Measurements from ENCODE around the gene ZC2HC1C.

DNA sequence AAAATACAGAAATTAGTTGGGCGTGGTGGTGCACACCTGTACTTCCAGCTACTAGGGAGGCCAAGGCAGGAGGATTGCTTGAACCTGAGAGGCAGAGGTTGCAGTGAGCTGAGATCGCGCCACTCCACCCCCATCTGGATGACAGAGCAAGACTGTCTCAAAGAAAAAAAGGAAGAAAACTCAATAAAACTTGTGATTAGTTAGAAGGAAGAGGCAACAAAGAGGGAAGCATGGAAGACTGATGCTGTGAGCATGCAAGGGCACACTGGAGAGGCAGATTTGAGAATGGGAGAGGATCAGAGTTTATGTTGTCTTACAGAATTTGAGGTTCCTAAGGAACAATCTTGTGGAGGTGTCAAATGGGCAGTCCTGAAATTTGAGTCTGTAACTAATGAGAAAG lies 2.8 kb upstream of the ZC2HC1C start:
- TF ChIP-seq, protein P1, sequence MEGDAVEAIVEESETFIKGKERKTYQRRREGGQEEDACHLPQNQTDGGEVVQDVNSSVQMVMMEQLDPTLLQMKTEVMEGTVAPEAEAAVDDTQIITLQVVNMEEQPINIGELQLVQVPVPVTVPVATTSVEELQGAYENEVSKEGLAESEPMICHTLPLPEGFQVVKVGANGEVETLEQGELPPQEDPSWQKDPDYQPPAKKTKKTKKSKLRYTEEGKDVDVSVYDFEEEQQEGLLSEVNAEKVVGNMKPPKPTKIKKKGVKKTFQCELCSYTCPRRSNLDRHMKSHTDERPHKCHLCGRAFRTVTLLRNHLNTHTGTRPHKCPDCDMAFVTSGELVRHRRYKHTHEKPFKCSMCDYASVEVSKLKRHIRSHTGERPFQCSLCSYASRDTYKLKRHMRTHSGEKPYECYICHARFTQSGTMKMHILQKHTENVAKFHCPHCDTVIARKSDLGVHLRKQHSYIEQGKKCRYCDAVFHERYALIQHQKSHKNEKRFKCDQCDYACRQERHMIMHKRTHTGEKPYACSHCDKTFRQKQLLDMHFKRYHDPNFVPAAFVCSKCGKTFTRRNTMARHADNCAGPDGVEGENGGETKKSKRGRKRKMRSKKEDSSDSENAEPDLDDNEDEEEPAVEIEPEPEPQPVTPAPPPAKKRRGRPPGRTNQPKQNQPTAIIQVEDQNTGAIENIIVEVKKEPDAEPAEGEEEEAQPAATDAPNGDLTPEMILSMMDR (optimal IDR thresholded peaks at IDR 0.05 in 1 of 3, IDR thresholded peaks at IDR 0.05 in 1 of 3, conservative IDR thresholded peaks at IDR 0.05 in 1 of 3; ENCODE audit: extremely low read depth in 1 of 3, insufficient read depth in 2 of 3, low read length in 3 of 3): no peak
- TF ChIP-seq EZH2 (IDR thresholded peaks at IDR 0.05; ENCODE audit: low read length): no peak
